NOMO-1 treated with dmso at 0.1 percent for 144 hours (cell line): ENCODE data around the gene SH3TC1.

Experiments
- DNase-seq: peaks from one replicate; lab custom pipeline; 2025; ENCODE audit not compliant: unreplicated experiment; lab: John Stamatoyannopoulos, UW

SH3TC1 gene

DNA sequence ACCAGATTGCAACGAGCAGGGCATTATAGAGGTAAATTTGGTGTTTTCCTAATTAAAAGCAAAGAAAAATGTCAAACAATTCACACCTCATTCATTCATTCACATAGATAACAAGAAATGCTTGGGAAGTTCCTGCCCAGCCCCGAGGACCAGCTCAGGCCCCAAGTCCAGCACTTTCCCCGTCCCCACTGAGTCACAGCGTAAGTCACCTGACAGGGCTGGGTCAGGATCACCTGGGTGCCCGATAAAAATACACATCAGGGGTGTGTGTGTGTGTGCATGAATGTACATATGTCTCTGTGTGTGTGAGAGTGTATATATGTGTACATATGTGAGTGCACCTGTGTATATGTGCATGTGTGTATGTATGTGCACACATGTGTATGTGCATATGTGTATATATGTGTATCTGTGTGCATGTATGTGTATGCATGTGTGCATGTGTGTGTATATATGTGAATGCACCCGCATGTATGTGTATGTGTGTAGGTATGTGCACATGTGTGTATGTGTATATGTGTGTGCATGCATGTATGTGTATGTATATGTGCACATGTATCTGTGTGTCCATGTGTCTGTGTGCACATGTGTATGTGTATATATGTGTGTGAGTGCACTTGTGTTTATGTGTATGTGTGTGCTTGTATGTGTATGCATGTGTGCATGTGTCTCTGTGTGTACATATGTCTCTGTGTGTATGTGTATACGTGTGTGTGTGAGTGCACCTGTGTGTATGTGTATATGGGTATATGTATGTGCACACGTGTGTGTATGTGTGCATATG is 18.6 kb upstream of the SH3TC1 start:
- no peak for DNase-seq

GRCh38 chr4:8181119-8181518 is 18.0 kb upstream of the SH3TC1 start:
- no peak for DNase-seq

GRCh38 chr4:8181844-8182243 is 17.2 kb upstream of the SH3TC1 start:
- DNase-seq, result no peak

DNA sequence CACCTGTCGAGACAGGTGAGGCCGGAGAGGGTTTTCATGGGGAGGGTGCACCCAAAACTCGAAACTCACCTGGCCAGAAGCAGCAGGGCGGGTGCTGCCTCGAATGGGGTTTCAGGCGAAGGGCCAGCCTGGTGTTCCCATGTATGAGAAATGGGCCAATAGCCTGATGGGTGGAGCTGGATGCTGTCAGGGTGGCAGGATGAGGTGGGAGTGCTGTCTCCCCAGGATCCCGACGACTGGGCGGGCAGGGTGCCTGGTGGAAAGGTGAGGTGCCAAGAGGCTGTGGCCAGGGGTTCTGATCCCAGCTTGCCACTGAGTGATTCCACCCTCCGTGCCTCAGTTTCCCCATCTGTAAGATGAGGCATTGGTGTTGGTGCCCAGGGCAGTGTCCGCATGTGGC is 16.8 kb upstream of the SH3TC1 start:
- DNase-seq, result no peak

DNA sequence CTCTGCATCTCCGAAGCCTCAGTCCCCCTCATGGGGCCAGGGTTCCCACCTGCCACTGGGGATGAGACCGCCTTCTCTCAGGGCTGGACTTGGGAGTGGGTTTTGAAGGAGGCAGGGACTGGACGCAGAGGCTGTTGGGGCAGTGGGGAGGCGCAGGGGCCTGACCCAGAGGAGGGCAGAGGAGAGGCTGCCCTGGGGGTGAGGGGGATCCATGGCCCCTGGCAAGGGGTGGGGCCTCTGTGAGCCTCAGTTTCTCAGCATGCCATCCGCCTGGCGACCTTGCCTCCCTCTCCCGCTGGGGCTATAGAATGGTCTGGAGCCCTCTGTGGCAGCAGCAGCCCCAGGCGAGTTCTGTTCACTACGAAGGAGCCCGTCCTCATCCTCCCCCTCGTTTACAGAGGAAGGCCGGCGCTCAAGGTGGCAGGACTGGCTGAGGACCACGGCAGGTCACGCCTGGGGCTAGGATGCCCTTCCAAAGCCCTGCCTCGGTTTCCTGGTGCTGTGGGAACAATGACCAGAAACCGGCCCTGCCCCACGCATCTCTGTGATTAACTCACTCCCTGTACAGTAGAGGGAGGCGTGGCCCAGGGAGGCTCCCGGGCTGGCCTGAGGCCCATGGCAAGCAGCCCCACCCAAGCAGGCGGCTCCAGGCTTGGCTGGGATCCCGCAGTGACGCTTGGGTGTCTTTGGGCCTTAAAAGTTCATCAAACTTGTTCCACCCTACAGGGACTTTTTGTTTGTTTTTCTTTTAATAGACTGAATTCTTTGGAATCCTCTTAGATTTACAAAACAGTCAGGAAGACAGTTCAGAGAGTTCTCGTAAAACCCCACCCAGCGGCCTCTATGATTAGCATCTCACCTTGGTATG is 16.0 kb upstream of the SH3TC1 start:
- DNase-seq, result no peak

DNA sequence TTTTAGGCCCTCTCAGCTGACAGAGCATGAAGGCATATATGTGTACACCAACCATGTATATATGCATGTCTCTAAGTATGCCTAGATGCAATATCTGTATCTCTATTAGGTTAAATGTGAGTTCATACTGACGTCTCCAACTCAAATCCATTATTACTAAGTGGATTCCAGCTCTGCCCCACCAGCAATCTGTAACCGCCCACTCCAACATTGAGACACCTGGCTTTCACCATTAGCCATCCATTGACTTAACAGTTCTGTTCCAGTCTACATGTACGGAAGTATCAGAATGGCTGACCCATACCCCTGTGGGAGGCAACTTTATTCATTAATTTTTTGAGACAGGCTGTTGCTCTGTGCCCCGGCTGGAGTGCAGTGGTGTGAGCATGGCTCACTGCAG is 15.0 kb upstream of the SH3TC1 start:
- no peak for DNase-seq

DNA sequence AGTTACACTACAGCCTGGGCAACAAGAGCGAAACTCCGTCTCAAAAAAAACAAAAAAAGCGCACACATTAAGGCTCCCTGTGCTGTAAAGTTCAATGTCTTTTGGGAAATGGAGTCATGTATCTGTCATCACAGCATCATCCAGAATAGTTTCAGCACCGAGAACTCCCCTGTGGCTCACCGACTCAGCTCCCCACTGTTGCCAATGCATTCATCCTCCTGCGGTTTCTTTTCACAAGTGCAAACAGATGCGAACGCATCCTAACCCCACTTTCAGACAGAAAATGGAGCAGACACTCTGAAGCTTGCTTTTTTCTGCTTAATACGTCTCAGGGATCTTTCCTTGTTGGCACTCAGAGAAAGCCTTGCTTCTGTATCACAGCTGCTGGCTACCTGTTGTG is 13.8 kb upstream of the SH3TC1 start:
- DNase-seq, result no peak

DNA sequence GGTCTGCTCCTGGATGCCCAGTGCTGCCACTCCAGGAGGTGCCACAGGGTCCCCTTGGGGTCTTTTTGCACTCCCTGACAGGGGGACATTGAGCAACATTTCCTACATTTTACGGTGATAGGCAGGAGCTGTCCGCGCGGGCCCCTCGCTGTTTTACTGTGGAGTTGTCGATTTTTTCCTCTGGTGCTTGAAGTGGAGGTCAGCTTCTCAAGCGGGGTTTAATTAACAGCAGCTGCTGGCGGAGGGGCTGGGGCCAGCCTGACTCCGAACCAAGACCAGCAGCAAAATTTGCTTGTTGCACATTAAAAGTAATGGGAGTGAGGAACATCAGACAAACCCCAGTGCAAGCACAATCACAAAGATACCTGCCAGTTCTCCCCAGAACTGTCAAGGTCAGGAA is 13.2 kb upstream of the SH3TC1 start:
- DNase-seq, result no peak

DNA sequence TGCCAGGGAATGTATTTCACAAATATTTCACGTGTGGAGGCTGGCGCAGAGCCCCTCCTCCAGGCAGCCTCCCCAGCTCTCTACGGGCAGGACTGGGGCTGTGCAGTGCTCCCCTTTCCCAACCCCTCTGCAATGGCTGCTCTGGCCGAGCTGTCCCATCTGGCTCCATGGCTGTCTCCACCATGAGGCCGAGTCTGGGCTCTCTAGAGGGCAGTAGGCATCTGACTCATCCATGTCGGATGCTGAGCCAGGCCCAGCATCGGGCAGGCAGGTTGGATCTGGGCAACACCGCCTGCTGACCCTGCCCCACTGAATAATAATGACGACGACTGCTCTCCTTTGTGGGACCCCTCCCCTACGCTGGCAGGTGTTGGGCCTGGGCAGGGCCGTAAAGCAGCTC is 11.0 kb upstream of the SH3TC1 start:
- no peak for DNase-seq

DNA sequence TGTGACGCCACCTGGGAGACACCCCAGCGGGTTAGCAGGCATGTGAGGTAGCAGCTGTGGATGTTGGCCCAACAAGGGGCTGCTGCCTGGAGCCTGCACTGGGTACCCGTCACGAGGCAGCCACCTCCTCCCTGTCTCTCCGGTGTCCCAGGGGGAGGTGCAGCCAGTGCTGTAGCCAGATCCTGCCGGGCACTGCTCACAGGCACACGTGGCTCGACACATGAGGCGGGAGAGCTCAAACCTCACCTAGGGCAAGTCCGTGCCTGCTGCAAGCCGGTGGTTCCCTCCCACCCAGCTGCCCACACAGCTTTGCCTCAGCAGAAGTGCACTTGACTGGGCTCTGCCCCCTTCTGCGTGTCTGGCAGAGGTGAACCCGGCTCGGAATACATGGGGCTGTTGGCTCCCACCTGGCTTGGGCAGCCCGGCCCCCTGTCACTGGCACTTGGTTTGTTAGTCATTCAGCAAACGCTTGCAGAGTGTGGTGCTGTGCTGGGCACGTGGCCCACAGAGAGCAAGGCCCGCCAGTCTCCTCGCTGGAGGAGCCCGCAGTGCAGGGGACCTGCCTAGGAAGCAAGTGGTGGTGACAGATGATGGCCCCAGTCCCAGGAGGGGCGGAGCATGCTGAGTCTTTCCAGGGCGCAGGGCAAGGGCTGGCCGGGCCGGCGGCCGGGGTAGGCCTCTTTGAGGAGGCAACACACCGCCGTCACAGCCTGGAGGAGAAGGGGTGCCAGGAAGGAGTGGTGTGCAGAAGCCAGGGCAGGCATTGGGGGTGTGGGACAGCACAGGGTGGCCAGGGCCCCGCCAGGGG is 10.1 kb upstream of the SH3TC1 start:
- no peak for DNase-seq

GRCh38 chr4:8189551-8190466 is 9.3 kb upstream of the SH3TC1 start:
- DNase-seq, result no peak

- DNase-seq, result peak; percentile 64
Measured at GRCh38 chr4:8191136-8191747, 7.8 kb upstream of the SH3TC1 start.

DNA sequence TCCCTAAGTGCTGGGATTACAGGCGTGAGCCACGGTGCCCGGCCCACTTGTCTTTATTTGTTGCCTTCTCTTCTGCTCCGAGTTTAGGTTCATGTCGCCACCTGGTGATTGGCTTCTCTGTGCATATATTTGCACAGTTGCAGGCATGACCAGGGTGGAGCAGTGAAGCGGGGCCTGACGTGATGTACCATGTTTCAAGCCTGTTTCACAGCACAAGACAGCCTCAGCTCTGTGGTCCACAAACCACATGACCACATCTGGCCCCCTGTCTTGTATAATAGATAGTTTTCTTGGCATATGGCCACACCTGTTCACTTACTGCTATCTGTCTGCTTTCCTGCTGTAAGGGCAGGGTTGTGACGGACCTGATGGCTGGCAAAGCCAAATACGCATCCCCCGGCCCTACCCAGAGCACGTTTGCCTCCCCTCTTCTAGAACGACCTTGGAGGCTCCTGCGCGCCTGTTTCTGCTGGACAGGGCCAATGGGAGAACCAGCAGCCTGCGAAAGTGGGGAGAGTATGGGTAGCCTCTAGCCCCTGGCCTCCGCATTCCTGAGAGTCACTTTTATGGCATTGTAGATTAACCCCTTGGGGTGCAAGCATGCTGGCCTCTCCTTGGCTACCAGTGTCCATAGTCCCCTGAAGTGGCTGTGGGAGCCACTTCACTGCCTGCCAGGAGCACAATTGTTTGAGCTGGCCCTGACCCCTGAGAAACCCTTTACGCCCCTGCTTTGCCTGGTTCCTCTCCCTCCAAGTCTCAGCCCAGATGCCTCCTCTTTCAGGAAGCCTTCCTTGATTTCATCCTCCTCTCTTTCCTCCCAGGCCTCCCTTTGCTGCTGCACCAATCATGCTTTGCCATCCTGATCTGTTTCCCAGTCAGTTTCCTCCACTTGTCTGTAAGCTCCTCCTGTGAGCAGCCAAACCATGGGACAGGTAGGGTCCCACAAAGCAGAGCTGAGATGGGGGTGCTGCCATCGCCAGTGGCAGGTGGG is 6.0 kb upstream of the SH3TC1 start:
- DNase-seq, result no peak

DNA sequence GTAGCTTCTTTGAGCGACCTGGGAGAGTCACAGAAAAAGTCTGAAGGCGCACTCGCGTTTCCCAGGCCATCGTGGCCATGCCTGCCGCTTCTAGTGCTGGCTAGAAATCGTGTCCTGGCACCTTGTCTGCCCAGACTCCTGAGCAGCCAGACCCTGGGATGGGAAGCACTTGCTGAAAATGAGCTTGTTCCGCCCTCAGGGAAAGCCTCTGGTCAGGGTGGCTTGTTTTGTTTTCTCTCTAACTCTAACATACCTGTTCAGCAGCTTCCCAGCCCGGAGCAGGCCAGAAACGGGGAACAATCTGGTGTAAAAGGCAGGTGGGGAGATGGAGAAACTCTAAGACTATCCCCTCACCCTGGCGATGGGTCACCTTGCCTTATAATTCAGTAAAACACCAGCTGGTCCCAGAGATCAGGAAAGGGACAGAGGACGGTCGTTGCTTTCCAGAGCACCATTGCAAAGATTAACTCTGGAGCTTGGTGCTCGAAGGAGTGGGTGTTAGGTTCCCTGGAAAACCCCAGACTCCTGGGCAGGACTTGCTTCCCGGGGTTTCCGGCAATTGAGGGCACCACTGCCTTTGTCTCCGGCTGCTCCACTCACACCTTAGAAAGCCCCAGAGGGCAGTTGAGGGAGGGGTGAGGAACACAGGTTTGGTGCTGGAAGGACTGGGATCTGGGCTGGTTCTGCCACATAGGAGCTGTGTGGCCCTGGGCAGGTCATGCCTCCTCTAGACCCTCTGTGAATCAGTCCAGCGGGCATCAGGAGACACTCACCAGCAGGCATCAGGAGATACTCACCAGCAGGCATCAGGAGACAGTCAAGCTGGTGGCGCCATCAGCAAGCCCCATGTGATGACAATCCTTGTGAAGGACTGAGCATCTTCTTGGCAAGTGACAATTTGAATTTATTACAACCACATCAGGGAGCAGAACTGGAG is 4.5 kb upstream of the SH3TC1 start:
- DNase-seq, result no peak

DNA sequence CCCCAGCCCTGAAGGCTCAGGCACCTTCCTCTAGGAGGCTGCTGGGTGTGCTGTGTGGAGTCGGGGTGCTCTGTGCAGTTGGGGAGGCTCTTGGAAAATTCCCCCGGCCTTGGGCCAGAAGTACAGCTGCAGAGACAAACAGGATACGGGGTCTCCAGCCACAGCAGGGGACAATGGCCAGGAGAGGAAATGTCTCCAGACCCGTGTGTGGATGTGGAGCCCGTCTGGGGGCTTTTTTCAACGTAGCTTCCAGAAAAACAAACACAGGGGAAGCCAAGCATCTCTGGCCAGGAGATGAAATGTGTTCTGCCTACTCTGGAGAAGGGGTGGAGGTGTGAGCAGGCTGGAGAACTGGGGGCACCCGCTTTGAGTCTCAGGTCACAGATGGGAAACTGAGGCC is 3.7 kb upstream of the SH3TC1 start:
- no peak for DNase-seq

GRCh38 chr4:8195841-8196458 is 3.1 kb upstream of the SH3TC1 start:
- no peak for DNase-seq

DNA sequence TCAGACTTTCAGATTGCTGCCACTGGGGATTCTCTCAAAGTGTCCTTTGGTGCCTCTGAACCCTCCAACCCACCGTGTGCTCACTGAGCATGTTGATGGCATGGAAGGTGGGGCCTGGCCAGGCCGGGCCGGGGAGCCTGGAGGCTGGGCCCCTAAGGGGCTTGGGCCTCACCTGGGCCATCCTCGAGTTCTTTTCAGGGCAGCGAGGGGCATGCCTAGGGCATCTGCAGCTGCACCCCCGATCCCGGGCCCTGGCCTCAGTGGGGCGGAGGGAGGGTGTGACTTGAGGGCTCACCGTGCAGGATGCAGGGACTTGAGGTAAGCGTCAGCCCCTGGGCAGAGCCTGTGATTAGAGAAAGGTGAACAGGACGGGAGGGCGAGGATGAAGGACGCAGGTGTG is 1.6 kb upstream of the SH3TC1 start:
- DNase-seq, result no peak
